Stomach (tissue), 9 donors: ENCODE results near the gene OOSP4B. TPM values are rescaled to one million over a fixed set of nuclear protein-coding genes. Genes with fewer than 3 reads are reported as not detected.
"Not testable (repeated sequence)": the region's sequence is repeated elsewhere in the genome, so short reads cannot be mapped to it uniquely, and the experiment has no call there.

Experiments used
- DNase-seq, 2 donors: peaks; one replicate each; pipeline versions ENCODE4 v3.0.0 to v3.0.0-alpha.2; 2013 to 2019
- H3K27ac ChIP-seq, 5 donors: fragments of 200-600 bp in 4 of 5; sonication (generic) in 4 of 5; one replicate each; pipeline ENCODE4 v1.5.1; 2013 to 2019; ENCODE audit warnings: mild to moderate bottlenecking in 1 of 5, moderate library complexity in 1 of 5
- H3K27me3 ChIP-seq, 3 donors: fragments of 200-600 bp; sonication (generic); one replicate each; pipeline ENCODE4 v1.5.1; 2017 to 2019; ENCODE audit warnings: mixed run types in 1 of 3
- H3K36me3 ChIP-seq, 4 donors: fragments of 200-600 bp; sonication (generic); 1 replicate in 3 of 4; 2 replicates in 1 of 4; pipeline ENCODE4 v1.5.1; 2016 to 2019
- H3K4me1 ChIP-seq, 4 donors: fragments of 200-600 bp; sonication (generic); one replicate each; pipeline ENCODE4 v1.5.1; 2016 to 2019
- H3K4me3 ChIP-seq, 4 donors: fragments of 200-600 bp; sonication (generic) in 3 of 4; one replicate each; pipeline ENCODE4 v1.5.1; 2016 to 2019; ENCODE audit warnings: mild to moderate bottlenecking in 1 of 4
- H3K9me3 ChIP-seq, 4 donors: fragments of 200-600 bp; sonication (generic); one replicate each; pipeline ENCODE4 v1.5.1; 2016 to 2019
- EP300 ChIP-seq: sonication (generic); formaldehyde crosslinking; IDR thresholded peaks from one replicate; pipeline ENCODE4 v1.6.1; 2017; ENCODE audit warnings: antibody characterized with exemption
- POLR2A ChIP-seq, 4 donors: fragments of 450-650 bp; IDR thresholded peaks; one replicate each; pipeline ENCODE4 v1.6.1; 2016; ENCODE audit warnings: antibody characterized with exemption in 4 of 4, control low read depth in 2 of 4, mild to moderate bottlenecking in 1 of 4, moderate library complexity in 1 of 4
- POLR2AphosphoS5 ChIP-seq, 3 donors: sonication (generic); formaldehyde crosslinking; IDR thresholded peaks; one replicate each; pipeline ENCODE4 v1.6.1; 2016; ENCODE audit warnings: antibody characterized with exemption in 3 of 3
- WGBS, 5 donors: extraction: QIAGEN DNeasy Blood & Tissue Kit in 3 of 5; methylation state at CpG; one replicate each; pipeline versions ENCODE4 v1.1.5 to v1.1.7; 2013 to 2018; 5-methylcytosine and 5-hydroxymethylcytosine counted together
- intact Hi-C: fragments of 100-400 bp; cut with DNase I; formaldehyde crosslinking; loops from one replicate; pipeline ENCODE4 v1.15.1; 2023; ENCODE audit warnings: low total_unique reads
- polyA plus RNA-seq, 3 donors: library from polyadenylated mRNA; stranded (reverse); fragments of 200-250 nt; gene quantifications; one replicate each; pipeline ENCODE4 v1.2.3, GENCODE V29; 2013
- total RNA-seq, 5 donors: library from RNA; depleted of rRNA; stranded (reverse); fragments of >200 nt; gene quantifications; one replicate each; pipeline versions ENCODE4 v1.1.0 to v1.2.3, GENCODE V29; 2014 to 2016
- TF ChIP-seq, protein P1 (sequence below), 7 experiments: fragments of 450-650 bp in 4 of 7; fragments of 200-600 bp in 3 of 7; sonication (generic) in 3 of 7; IDR thresholded peaks; one replicate each; pipeline ENCODE4 v1.5.1; 2016 to 2019; ENCODE audit warnings: antibody characterized with exemption in 7 of 7, control low read depth in 2 of 7, mild to moderate bottlenecking in 1 of 7
- donor health status: healthy with polysubstance abuse.
- donor health status: Bipolar disorder and iron deficiency.
- donor health status: healthy.

The OOSP4B gene
- total and polyA plus RNA-seq, 8 donors, result not detected

DNA sequence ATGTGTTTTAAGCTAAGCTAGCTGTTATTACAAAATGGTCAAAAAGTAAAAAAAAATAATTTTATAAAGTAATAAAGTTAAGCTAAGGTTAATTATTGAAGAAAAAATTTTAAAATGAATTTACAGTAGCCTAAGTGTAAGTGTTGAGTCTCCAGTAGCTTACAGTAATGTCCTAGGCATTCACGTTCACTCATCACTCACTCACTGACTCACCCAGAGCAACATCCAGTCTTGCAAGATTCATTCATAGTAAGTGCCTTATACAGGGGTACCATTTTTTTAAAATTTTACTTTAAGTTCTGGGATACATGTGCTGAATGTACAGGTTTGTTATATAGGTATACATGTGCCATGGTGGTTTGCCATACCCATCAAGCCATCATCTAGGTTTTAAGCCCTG is 11.6 kb upstream of the OOSP4B start:
- no peaks in the 10 kb centered on the region for H3K36me3 ChIP-seq
- TF ChIP-seq, protein P1, sequence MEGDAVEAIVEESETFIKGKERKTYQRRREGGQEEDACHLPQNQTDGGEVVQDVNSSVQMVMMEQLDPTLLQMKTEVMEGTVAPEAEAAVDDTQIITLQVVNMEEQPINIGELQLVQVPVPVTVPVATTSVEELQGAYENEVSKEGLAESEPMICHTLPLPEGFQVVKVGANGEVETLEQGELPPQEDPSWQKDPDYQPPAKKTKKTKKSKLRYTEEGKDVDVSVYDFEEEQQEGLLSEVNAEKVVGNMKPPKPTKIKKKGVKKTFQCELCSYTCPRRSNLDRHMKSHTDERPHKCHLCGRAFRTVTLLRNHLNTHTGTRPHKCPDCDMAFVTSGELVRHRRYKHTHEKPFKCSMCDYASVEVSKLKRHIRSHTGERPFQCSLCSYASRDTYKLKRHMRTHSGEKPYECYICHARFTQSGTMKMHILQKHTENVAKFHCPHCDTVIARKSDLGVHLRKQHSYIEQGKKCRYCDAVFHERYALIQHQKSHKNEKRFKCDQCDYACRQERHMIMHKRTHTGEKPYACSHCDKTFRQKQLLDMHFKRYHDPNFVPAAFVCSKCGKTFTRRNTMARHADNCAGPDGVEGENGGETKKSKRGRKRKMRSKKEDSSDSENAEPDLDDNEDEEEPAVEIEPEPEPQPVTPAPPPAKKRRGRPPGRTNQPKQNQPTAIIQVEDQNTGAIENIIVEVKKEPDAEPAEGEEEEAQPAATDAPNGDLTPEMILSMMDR (IDR thresholded peaks at IDR 0.05), result no peak
- TF ChIP-seq EP300, result no peak
- no peak for TF ChIP-seq POLR2AphosphoS5 (IDR thresholded peaks at IDR 0.05)
- no peak for TF ChIP-seq POLR2A (IDR thresholded peaks at IDR 0.05)
- H3K27ac ChIP-seq, result no peak overlapping the region
- no peaks in the 10 kb centered on the region for H3K27me3 ChIP-seq
- H3K4me3 ChIP-seq, result no peak overlapping the region
- intact Hi-C loops, result no loop called here
- WGBS, 5 donors, result 47 to 97% (median 92%) methylated on average over 1 of the region's 1 CpG
- H3K9me3 ChIP-seq, result no peaks in the 10 kb centered on the region
- DNase-seq, result no peak
- no peaks in the 10 kb centered on the region for H3K4me1 ChIP-seq

DNA sequence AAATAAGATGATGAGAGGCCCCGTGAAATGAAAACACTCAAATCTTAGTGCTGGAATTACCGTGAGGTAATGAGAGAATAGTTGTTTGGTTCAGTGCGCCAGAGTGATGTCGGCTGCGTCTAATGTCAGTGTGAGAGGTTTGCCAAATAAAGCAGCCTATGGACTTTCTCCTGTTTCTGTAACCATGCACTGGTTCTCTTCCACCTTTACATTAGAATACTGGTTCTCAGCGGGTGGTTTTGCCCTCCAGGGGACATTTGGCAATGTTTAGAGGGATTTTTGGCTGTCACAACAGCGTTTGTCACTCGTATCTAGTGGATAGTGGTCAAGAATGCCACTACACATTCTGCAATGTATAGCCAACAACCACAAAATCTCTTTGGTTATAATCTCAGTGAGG is 1.1 kb downstream of the OOSP4B start:
- WGBS, 5 donors, result 73 to 84% (median 77%) methylated on average over 8 of the region's 8 CpGs
- Histone ChIP-seq H3K4me1 (no peaks in the 10 kb centered on the region), H3K4me3 (no peak overlapping the region), H3K27ac (no peak overlapping the region), H3K9me3 (no peaks in the 10 kb centered on the region), H3K36me3 (no peaks in the 10 kb centered on the region), H3K27me3 (no peaks in the 10 kb centered on the region)
- TF ChIP-seq POLR2A (IDR thresholded peaks at IDR 0.05) (no peak), POLR2AphosphoS5 (IDR thresholded peaks at IDR 0.05) (no peak), EP300 (no peak)
- TF ChIP-seq, protein P1 (IDR thresholded peaks at IDR 0.05), result no peak
- intact Hi-C loops, result no loop called here
- DNase-seq, result no peak

DNA sequence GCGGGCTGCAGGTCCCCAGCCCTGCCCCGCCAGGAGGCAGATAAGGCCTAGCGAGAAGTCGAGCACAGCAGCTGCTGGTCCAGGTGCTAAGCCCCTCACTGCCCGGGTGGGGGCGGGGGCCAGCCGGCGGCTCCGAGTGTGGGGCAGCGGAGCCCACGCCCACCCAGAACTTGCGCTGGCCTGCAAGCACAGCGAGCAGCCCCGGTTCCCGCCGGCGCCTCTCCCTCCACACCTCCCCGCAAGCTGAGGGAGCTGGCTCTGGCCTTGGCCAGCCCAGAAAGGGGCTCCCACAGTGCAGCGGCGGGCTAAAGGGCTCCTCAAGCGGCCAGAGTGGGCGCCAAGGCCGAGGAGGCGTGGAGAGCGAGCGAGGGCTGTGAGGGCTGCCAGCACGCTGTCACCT is 3.4 kb downstream of the OOSP4B start:
- 93 to 98% (median 95%) methylated on average over 11 to 27 of the region's 27 CpGs for WGBS, 5 donors
- H3K4me3 ChIP-seq, H3K4me1 ChIP-seq, intact Hi-C loops, H3K27me3 ChIP-seq, DNase-seq, H3K27ac ChIP-seq, H3K9me3 ChIP-seq, H3K36me3 ChIP-seq: not testable (repeated sequence)

DNA sequence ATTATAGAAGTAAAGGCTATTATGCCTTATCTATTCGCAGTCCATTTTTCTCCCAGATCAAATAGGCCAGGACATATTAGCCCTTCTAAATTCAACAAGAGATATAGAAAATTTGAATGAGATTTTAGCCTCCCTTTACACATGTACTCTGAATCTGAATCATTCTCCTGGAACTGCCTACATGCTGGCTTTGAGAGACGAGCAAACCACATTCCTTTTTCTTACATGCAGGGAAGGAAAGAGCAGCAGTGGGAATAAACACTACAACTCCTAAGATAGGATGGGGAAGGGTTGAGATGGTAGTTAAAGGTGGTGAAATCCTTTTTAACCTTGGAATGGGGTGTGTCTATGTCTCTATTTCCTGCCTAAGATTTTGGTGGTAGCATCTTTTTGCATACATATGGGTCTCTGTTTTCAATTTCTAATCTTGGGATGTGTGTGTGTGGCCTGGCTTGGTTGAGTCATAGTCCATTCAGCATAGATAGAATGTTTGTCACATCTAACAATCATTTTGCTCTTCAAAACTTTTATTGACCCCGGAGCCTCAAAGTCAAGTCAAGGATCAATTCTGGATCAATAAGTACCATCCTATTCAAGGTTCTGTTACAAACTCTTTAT is 12.1 kb downstream of the OOSP4B start:
- no peak overlapping the region for H3K4me3 ChIP-seq
- no peaks in the 10 kb centered on the region for H3K27me3 ChIP-seq
- no peaks in the 10 kb centered on the region for H3K4me1 ChIP-seq
- DNase-seq, result no peak
- H3K9me3 ChIP-seq, result no peaks in the 10 kb centered on the region
- no peaks in the 10 kb centered on the region for H3K36me3 ChIP-seq
- 66 to 77% (median 72%) methylated on average over 3 of the region's 3 CpGs for WGBS, 5 donors
- H3K27ac ChIP-seq, result no peak overlapping the region
- intact Hi-C loops, result no loop called here
- TF ChIP-seq POLR2AphosphoS5 (IDR thresholded peaks at IDR 0.05) (no peak), EP300 (no peak), POLR2A (IDR thresholded peaks at IDR 0.05) (no peak)
- TF ChIP-seq, protein P1 (IDR thresholded peaks at IDR 0.05), result no peak

DNA sequence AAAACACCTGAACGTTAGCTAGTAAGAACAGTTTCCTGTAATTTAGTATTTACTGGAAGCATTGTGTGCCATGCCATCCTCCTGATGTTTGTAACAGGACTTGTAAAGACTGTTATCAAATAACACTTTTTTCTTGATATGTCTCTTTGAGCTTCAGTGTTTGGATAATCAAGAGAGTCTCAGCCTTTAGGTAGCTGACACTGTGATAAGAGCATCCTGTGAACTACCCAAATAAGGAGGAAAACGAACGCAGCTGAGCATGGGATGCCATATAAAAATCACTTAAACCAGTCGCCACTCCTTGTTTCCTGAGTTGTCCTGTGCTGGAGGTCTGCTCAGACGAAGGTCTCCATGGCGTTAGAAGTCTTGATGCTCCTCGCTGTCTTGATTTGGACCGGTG is 23.1 kb downstream of the OOSP4B start, which contains the start of gene OOSP2:
OOSP2 (plus strand) TSS at position 301 of the 400 bp plus-strand sequence; CDS start at position 352, 51 bp downstream.
- H3K36me3 ChIP-seq, result no peaks in the 10 kb centered on the region

DNA sequence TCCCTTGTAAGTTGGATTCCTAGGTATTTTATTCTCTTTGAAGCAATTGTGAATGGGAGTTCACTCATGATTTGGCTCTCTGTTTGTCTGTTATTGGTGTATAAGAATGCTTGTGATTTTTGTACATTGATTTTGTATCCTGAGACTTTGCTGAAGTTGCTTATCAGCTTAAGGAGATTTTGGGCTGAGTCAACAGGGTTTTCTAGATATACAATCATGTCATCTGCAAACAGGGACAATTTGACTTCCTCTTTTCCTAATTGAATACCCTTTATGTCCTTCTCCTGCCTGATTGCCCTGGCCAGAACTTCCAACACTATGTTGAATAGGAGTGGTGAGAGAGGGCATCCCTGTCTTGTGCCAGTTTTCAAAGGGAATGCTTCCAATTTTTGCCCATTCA is 33.4 kb downstream of the OOSP4B start:
- H3K9me3 ChIP-seq, H3K27ac ChIP-seq, H3K36me3 ChIP-seq, H3K4me3 ChIP-seq, intact Hi-C loops, H3K27me3 ChIP-seq, DNase-seq, H3K4me1 ChIP-seq: not testable (repeated sequence)

More for the DNA sequence above, 23.1 kb downstream of the OOSP4B start, which contains the start of gene OOSP2:
- Histone ChIP-seq H3K27ac (no peak within 1 kb of the TSS), H3K9me3 (no peaks in the 10 kb centered on the region), H3K27me3 (no peaks in the 10 kb centered on the region), H3K4me1 (no peaks in the 10 kb centered on the region), H3K4me3 (no peak within 1 kb of the TSS)
- TF ChIP-seq EP300, result no peak
- no peak for TF ChIP-seq POLR2AphosphoS5 (IDR thresholded peaks at IDR 0.05)
- TF ChIP-seq POLR2A (IDR thresholded peaks at IDR 0.05), result no peak
- TF ChIP-seq, protein P1 (IDR thresholded peaks at IDR 0.05), result no peak
- 85 to 94% (median 92%) methylated on average over 8 of the region's 8 CpGs for WGBS, 5 donors
- intact Hi-C loops, result no loop called here
- DNase-seq, result no peak

DNA sequence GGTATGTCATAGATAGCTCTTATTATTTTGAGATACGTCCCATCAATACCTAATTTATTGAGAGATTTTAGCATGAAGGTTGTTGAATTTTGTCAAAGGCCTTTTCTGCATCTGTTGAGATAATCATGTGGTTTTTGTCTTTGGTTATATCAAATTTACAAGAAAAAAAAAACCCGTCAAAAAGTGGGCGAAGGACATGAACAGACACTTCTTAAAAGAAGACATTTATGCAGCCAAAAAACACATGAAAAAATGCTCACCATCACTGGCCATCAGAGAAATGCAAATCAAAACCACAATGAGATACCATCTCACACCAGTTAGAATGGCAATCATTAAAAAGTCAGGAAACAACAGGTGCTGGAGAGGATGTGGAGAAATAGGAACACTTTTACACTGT is 33.9 kb downstream of the OOSP4B start:
- DNase-seq, H3K36me3 ChIP-seq, H3K4me3 ChIP-seq, H3K9me3 ChIP-seq, H3K27me3 ChIP-seq, intact Hi-C loops, H3K27ac ChIP-seq, H3K4me1 ChIP-seq: not testable (repeated sequence)
- 46 to 81% (median 68%) methylated on average over 3 of the region's 3 CpGs for WGBS, 5 donors
